ENCODE measurements around the gene CIB4.

Gene CIB4

GRCh38 chr2:26580751-26581150 lies 60.4 kb downstream of the CIB4 start:
- DNase-seq = peak; percentile 6
- H3K4me3 ChIP-seq (ENCODE audit: low read depth, low read length) = no peak overlapping the region
- no peak overlapping the region for H3K27ac ChIP-seq
- H3K27me3 ChIP-seq (ENCODE audit: insufficient read depth, low read depth, severe bottlenecking) = no peaks in the 10 kb centered on the region
- TF ChIP-seq, protein P1, sequence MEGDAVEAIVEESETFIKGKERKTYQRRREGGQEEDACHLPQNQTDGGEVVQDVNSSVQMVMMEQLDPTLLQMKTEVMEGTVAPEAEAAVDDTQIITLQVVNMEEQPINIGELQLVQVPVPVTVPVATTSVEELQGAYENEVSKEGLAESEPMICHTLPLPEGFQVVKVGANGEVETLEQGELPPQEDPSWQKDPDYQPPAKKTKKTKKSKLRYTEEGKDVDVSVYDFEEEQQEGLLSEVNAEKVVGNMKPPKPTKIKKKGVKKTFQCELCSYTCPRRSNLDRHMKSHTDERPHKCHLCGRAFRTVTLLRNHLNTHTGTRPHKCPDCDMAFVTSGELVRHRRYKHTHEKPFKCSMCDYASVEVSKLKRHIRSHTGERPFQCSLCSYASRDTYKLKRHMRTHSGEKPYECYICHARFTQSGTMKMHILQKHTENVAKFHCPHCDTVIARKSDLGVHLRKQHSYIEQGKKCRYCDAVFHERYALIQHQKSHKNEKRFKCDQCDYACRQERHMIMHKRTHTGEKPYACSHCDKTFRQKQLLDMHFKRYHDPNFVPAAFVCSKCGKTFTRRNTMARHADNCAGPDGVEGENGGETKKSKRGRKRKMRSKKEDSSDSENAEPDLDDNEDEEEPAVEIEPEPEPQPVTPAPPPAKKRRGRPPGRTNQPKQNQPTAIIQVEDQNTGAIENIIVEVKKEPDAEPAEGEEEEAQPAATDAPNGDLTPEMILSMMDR (IDR thresholded peaks at IDR 0.05; ENCODE audit: low read depth, low read length) = no peak
- no peaks in the 10 kb centered on the region for H3K36me3 ChIP-seq
- H3K9me3 ChIP-seq (ENCODE audit: severe bottlenecking) = peaks cover 2% of the 10 kb centered on the region

DNA sequence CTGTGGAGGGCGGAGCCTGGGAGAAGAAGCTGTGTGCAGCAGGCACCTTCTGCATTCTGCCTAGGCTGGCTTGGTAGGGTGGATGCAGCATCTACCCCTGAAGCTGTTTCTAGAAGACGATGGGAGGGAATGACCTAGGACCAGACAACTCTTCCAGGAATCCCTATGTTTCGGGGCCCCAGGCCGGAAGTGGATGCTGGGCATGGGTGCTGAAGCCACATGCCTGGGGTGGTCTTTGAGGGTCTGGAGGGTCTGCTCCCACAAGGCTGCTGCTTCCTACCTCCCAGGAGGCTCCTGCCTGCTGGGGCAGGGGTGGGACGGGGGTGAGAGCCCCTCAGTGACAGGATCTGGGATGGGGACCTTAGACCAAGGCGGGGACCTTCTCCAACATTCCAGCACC lies 61.0 kb downstream of the CIB4 start:
- Histone ChIP-seq H3K9me3 (ENCODE audit: severe bottlenecking) (peaks cover 2% of the 10 kb centered on the region), H3K4me3 (ENCODE audit: low read depth, low read length) (no peak overlapping the region), H3K27me3 (ENCODE audit: insufficient read depth, low read depth, severe bottlenecking) (no peaks in the 10 kb centered on the region), H3K36me3 (no peaks in the 10 kb centered on the region), H3K27ac (no peak overlapping the region)
- TF ChIP-seq, protein P1 (IDR thresholded peaks at IDR 0.05; ENCODE audit: low read depth, low read length) = no peak
- DNase-seq = peak; percentile 11

GRCh38 chr2:26579723-26580040 lies 61.5 kb downstream of the CIB4 start:
- TF ChIP-seq, protein P1 (IDR thresholded peaks at IDR 0.05; ENCODE audit: low read depth, low read length) = no peak
- Histone ChIP-seq H3K27ac (no peak overlapping the region), H3K36me3 (no peaks in the 10 kb centered on the region), H3K9me3 (ENCODE audit: severe bottlenecking) (peaks cover 2% of the 10 kb centered on the region), H3K27me3 (ENCODE audit: insufficient read depth, low read depth, severe bottlenecking) (no peaks in the 10 kb centered on the region), H3K4me3 (ENCODE audit: low read depth, low read length) (no peak overlapping the region)
- DNase-seq = no peak

DNA sequence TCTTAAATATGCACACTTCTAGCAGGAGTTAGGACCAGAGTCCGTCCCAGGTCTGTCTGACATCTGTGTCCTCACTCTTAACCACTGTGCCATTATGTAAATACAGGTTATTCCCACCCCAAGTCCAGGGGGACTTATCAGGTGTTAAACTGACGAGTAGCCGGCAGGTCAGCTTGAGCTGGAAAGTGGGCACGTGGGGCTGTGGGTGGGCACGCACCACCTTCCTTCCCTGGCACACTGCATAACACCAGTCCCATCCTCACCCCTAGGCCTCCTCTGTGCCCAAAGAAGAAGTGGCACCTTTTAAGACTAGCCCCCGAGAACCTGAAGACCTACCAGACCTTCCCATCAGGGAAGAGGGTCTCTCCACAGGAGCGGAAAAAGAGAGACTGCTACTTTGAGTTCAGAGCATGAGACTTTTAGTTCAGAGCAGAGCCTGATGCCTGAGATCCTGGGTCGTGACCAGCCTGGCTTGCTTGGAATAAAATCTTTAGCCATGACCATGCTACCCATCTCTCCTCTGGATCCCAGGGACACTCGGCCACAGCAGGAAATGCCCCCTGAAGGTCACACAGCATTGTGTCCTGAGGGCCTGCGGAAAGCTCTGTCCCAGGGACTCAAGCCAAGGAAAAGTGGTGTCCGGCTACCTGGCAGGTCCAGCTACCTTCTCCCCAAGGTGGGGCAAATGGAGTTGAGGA lies 62.0 kb downstream of the CIB4 start:
- TF ChIP-seq, protein P1 (IDR thresholded peaks at IDR 0.05; ENCODE audit: low read depth, low read length) = no peak
- peaks cover under 1% of the 10 kb centered on the region for H3K9me3 ChIP-seq (ENCODE audit: severe bottlenecking)
- H3K4me3 ChIP-seq (ENCODE audit: low read depth, low read length) = no peak overlapping the region
- H3K36me3 ChIP-seq = no peaks in the 10 kb centered on the region
- H3K27ac ChIP-seq = no peak overlapping the region
- no peak for DNase-seq
- H3K27me3 ChIP-seq (ENCODE audit: insufficient read depth, low read depth, severe bottlenecking) = no peaks in the 10 kb centered on the region

DNA sequence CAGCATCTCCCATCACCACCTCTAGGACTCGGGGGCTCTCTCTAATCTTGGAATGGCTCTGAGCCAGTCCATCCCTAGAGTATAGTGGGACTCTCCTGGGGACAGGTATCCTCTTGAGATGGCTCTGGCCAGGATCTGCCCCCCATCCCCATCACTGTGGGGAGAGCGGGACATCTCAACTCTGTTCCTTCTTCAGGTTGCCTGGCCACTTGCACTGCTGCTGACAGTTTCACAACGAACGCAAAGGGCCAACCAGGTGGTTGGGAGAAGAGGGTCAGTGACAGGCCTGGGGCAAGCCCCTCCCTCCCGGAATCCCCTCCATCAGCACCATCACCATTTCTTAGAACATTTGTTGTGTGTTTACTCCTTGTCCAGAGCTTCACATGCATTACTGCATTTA lies 62.6 kb downstream of the CIB4 start:
- no peaks in the 10 kb centered on the region for H3K9me3 ChIP-seq (ENCODE audit: severe bottlenecking)
- no peaks in the 10 kb centered on the region for H3K27me3 ChIP-seq (ENCODE audit: insufficient read depth, low read depth, severe bottlenecking)
- DNase-seq = no peak
- no peak overlapping the region for H3K4me3 ChIP-seq (ENCODE audit: low read depth, low read length)
- no peak overlapping the region for H3K27ac ChIP-seq
- TF ChIP-seq, protein P1 (IDR thresholded peaks at IDR 0.05; ENCODE audit: low read depth, low read length) = no peak
- no peaks in the 10 kb centered on the region for H3K36me3 ChIP-seq

- Histone ChIP-seq H3K27me3 (ENCODE audit: insufficient read depth, low read depth, severe bottlenecking) (no peaks in the 10 kb centered on the region), H3K36me3 (no peaks in the 10 kb centered on the region)
These were observed 63.1 kb downstream of the CIB4 start for GRCh38 chr2:26578113-26578458.

More at GRCh38 chr2:26578113-26578458, 63.1 kb downstream of the CIB4 start:
- DNase-seq = no peak
- H3K9me3 ChIP-seq (ENCODE audit: severe bottlenecking) = no peaks in the 10 kb centered on the region
- TF ChIP-seq, protein P1 (IDR thresholded peaks at IDR 0.05; ENCODE audit: low read depth, low read length) = no peak
- H3K4me3 ChIP-seq (ENCODE audit: low read depth, low read length) = no peak overlapping the region
- H3K27ac ChIP-seq = no peak overlapping the region

Data from WERI-Rb-1 (cell line).